Activated CD8-positive, alpha-beta memory T cell treated with anti-CD3 and anti-CD28 coated beads, Interleukin-2, amount 10 ng/mL, durations not matched to agents 7 days and 5 days (primary cell): Measurements from ENCODE around the gene ITGA4. TPM values are rescaled to one million over a fixed set of nuclear protein-coding genes. Genes with fewer than 3 reads are reported as not detected.

ENCODE experiments used
- ATAC-seq: fragments of 150-1000 bp; cut with Tn5 transposase; one replicate; pipeline ENCODE4 v1.10.0; 2021; ENCODE audit warnings: moderate library complexity
- CTCF ChIA-PET: fragments of 350-600 bp; sonication (Branson Sonifier 250); formaldehyde crosslinking; loops from one replicate; lab custom pipeline; 2021; ENCODE audit warnings: antibody characterized with exemption; lab: Charles Lee
- DNase-seq: peaks from one replicate; pipeline ENCODE4 v3.0.0-alpha.2; 2020
- H3K27ac Mint-ChIP-seq: one replicate; pipeline ENCODE4 v1.8.0; 2021; ENCODE audit warnings: mild to moderate bottlenecking, mixed read lengths
- H3K27me3 Mint-ChIP-seq: one replicate; pipeline ENCODE4 v1.8.0; 2021; ENCODE audit warnings: mixed read lengths
- H3K36me3 Mint-ChIP-seq: one replicate; pipeline ENCODE4 v1.8.0; 2021; ENCODE audit warnings: mild to moderate bottlenecking, mixed read lengths
- H3K4me1 Mint-ChIP-seq: one replicate; pipeline ENCODE4 v1.8.0; 2021; ENCODE audit warnings: mixed read lengths
- H3K4me3 Mint-ChIP-seq: one replicate; pipeline ENCODE4 v1.8.0; 2021; ENCODE audit warnings: mild to moderate bottlenecking, moderate library complexity, mixed read lengths
- H3K9me3 Mint-ChIP-seq: one replicate; pipeline ENCODE4 v1.8.0; 2022; ENCODE audit warnings: low read depth, mixed read lengths
- total RNA-seq, 2 experiments: library from RNA; stranded (reverse); gene quantifications; one replicate each; pipeline ENCODE4 v1.2.3, GENCODE V29; 2021

Gene ITGA4
- total RNA-seq, 2 experiments from 2014 or later, result 301 to 344 TPM

DNA sequence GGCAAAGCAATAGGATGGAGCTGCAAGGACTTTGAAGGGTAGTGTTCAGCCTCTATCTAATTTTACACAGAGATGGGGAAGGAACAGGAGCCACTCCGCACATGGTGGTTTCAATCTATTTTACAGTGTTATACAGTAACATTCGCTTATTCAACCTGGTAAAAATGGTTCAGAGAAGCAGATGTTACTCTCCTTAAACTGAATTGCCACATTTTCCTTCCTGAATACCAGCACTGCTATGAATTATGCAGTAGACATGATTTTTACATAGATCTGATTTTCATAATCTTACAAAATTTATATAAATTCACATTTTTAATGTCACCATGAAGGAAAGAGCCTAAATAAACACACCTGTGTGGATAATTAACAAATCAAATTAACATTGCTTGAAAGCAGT lies 85.0 kb downstream of the ITGA4 start:
- Mint-ChIP-seq H3K4me3 (no peak overlapping the region), H3K36me3 (peaks cover 50% of the 10 kb centered on the region), H3K27ac (no peak overlapping the region), H3K27me3 (no peaks in the 10 kb centered on the region), H3K4me1 (no peaks in the 10 kb centered on the region), H3K9me3 (no peaks in the 10 kb centered on the region)
- DNase-seq (no peak), ATAC-seq (no peak)
- CTCF ChIA-PET, result no interaction called here

DNA sequence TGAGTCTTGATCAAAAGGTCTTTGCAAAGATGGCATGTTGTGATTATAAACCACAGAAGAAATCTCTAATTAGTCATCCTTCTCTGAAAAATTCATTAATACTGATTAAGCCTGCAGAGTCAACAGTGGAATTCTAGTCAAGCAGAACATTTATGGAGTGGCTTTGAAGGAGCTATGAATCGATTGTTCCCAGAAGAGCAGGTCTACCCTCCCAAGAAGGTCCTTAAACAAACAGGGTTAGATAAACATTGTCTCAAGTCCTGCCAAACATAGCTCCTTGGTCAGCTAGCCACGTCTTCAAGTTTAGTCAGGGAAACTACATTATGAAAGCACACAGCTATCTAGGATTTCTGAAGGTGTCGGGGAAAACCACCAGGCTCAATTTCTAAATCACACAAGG lies 88.9 kb downstream of the ITGA4 start:
- H3K27ac Mint-ChIP-seq, result no peak overlapping the region
- H3K4me3 Mint-ChIP-seq, result no peak overlapping the region
- no peak for ATAC-seq
- H3K4me1 Mint-ChIP-seq, result no peaks in the 10 kb centered on the region
- no peak for DNase-seq
- CTCF ChIA-PET, result interaction anchor here (1.0 to 1.4 kb wide), 2 partner anchors 13 to 169 kb away, joined by 3 read pairs; no protein-coding TSS in a partner anchor
- no peaks in the 10 kb centered on the region for H3K9me3 Mint-ChIP-seq
- no peaks in the 10 kb centered on the region for H3K27me3 Mint-ChIP-seq
- peaks cover 28% of the 10 kb centered on the region for H3K36me3 Mint-ChIP-seq

DNA sequence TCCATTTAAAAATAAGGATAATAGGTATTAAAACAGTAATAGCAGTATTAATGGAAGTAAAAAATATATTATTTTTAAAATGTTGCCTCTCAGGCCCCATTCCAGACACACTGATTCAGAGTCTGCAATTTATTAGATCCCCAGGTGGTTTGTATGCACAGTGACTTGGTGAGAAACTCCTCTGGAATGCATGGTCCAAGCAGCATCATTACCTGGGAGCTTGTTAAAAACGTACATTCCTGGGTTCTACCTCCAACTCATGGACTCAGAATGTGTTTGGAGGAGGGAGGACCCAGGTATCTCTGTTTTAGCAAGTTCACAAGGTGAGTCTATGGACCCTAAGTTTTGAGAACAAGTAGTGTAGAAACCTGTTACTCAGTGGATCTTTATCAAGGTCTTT lies 95.6 kb downstream of the ITGA4 start:
- peaks cover 19% of the 10 kb centered on the region for H3K36me3 Mint-ChIP-seq
- ATAC-seq (no peak), DNase-seq (no peak)
- no peaks in the 10 kb centered on the region for H3K4me1 Mint-ChIP-seq
- H3K4me3 Mint-ChIP-seq, result no peak overlapping the region
- H3K27me3 Mint-ChIP-seq, result no peaks in the 10 kb centered on the region
- no peak overlapping the region for H3K27ac Mint-ChIP-seq
- no peaks in the 10 kb centered on the region for H3K9me3 Mint-ChIP-seq
- CTCF ChIA-PET, result no interaction called here

DNA sequence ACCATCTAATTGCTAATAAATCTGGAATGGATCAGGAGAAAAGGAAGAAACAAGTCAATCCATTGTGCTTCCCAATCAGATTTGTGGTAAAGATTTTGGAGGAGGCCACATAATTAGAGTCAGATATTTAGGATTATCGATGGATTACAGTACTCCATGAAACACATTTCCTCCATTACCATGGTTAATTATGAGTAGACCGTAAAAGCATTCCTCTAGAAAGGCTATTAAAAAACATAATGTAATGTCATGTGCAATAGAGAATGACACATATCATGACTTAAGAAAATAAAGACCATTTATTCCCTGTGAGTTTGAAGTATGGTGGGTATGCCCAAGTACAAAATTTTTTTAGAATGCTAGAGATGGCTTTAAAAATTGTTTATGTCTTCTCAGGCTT lies 96.1 kb downstream of the ITGA4 start:
- no peak overlapping the region for H3K4me3 Mint-ChIP-seq
- CTCF ChIA-PET, result interaction anchor here (1.0 kb wide), 1 partner anchor 8 kb away, joined by 3 read pairs; no protein-coding TSS in a partner anchor

DNA sequence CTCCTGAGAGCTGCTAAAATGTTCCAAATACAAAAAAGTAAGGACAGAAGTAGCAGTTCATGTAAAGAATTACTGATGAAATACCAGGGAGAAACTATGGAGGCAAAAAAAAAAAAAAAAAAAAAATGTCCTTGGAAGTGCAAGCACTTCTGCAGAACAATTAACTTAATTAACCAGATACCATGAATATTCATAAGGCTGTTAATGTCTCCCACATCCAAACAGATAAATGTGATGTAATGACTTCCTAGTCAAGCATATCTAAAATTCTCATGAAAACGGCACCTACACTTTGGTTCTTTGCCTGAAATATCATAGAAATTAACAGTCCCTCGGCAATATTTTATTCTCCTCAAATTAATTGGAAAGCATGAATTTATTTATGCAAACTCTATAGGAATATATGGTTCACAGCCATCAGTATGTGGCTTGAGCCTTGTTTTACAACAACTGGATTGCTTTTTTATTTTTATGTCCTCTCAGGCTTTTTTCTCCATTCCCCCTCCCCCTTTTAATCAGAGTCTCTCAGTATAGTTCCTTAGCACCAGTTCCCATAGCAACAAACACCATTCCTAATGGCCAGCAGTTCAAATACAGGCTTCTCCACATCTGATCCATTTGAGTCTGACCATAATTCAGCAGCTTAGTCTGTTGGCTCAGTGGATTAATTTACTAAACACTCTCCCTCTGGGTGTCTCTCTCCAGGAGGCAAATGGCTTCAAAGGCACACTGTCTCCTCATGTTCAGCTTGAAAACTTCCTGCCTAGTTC lies 97.1 kb downstream of the ITGA4 start:
- H3K9me3 Mint-ChIP-seq, result no peaks in the 10 kb centered on the region
- DNase-seq (no peak), ATAC-seq (no peak)
- peaks cover 15% of the 10 kb centered on the region for H3K36me3 Mint-ChIP-seq
- H3K27me3 Mint-ChIP-seq, result no peaks in the 10 kb centered on the region
- no peak overlapping the region for H3K27ac Mint-ChIP-seq
- CTCF ChIA-PET, result interaction anchor here (1.0 kb wide), 1 partner anchor 9 kb away, joined by 3 read pairs; no protein-coding TSS in a partner anchor
- H3K4me3 Mint-ChIP-seq, result no peak overlapping the region
- no peaks in the 10 kb centered on the region for H3K4me1 Mint-ChIP-seq

More for the DNA sequence above, 96.1 kb downstream of the ITGA4 start:
- Mint-ChIP-seq H3K9me3 (no peaks in the 10 kb centered on the region), H3K27me3 (no peaks in the 10 kb centered on the region), H3K4me1 (no peaks in the 10 kb centered on the region), H3K27ac (no peak overlapping the region), H3K36me3 (peaks cover 17% of the 10 kb centered on the region)
- DNase-seq, result no peak
- no peak for ATAC-seq

DNA sequence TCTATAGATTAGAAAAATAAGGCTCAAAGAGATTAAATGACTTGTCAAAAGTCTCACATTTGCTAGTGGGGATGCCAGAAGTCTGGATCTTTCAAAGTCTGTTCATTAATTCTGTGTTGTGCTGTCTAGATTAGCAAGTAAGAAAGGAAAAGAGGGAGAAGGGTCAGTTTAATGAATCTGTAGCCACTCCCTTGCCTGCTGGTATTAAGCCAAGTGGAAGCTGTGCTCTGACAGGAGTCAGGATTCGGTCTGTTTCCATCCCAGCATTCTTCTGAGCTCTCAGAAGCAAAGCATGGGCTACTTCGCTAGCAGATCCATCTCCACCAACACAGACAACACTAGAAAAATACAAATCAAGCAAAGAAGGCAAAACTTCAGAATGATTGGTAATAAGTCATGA lies 101.2 kb downstream of the ITGA4 start:
- CTCF ChIA-PET, result interaction anchor here (0.8 kb wide), 1 partner anchor 12 kb away, joined by 3 read pairs; no protein-coding TSS in a partner anchor
- Mint-ChIP-seq H3K27ac (no peak overlapping the region), H3K27me3 (no peaks in the 10 kb centered on the region), H3K4me3 (no peak overlapping the region), H3K36me3 (peaks cover 7% of the 10 kb centered on the region), H3K9me3 (no peaks in the 10 kb centered on the region), H3K4me1 (no peaks in the 10 kb centered on the region)
- ATAC-seq (no peak), DNase-seq (no peak)

DNA sequence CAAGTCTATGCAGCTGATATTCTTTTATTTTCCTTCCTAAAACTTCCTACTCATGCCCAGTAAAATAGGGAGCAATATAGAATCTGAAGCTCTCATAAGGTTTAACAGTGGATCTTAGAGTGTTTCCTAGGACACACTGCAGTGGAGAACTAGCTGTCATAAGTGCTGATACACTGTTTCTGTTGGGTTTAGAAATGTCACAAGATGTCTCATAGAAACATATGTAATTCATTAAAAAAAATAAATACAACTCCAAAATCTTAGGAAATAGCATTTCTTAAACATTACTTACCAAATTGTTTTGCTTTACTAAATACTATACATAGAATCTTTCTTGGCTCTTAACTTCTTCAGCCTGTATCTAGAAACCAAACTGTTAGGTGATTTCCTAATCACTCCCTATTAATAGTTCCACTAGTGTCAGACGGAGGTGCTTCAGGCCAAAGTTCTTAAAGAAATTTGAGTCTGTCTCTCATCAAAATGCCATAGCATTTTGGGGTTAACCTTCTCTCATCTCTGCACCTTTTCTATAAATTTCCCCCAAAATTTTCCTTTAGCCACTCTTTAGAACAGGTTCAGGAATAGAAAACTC lies 106.0 kb downstream of the ITGA4 start:
- no peak overlapping the region for H3K4me3 Mint-ChIP-seq
- no peaks in the 10 kb centered on the region for H3K9me3 Mint-ChIP-seq
- no peaks in the 10 kb centered on the region for H3K36me3 Mint-ChIP-seq
- ATAC-seq (no peak), DNase-seq (no peak)
- H3K27ac Mint-ChIP-seq, result no peak overlapping the region
- H3K4me1 Mint-ChIP-seq, result no peaks in the 10 kb centered on the region
- CTCF ChIA-PET, result interaction anchor here (1.0 kb wide), 1 partner anchor 152 kb away, joined by 3 read pairs; no protein-coding TSS in a partner anchor
- H3K27me3 Mint-ChIP-seq, result no peaks in the 10 kb centered on the region

DNA sequence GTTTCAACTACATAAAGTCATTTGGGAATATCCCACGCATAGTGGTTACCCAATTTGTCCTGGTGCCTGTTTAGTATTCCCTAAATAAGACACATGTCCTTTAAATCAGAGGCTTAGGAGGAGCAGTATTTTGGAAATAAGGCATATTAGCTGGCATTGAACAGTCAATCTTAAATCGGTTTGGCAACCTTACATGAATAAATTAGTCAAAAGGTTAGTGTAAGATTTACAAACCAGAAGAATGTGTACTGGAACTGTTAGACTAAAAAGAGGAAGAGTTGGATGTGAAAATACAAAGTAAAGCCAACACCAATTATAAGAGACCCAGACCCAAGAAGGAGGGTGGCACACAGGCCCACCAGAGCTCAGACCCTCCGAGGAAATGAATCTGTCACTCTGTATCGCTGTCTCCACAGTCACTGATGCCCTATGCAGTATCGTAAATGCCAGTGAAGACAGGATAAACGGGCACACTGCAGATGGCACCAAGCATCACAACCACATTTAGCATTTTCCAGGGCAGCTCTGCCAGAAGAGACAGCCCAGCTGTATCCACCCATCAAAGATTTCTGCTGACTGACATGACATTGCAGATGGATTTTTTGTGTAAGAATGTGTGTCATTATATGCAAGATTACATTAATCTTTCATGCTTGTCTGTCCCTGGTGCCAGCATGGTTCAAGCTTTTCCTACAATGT lies 109.3 kb downstream of the ITGA4 start:
- Mint-ChIP-seq H3K27me3 (no peaks in the 10 kb centered on the region), H3K4me3 (no peak overlapping the region), H3K4me1 (peaks cover 1% of the 10 kb centered on the region), H3K9me3 (no peaks in the 10 kb centered on the region), H3K27ac (no peak overlapping the region), H3K36me3 (no peaks in the 10 kb centered on the region)
- CTCF ChIA-PET, result interaction anchor here (1.2 kb wide), 1 partner anchor 149 kb away, joined by 5 read pairs; no protein-coding TSS in a partner anchor
- ATAC-seq, result no peak
- no peak for DNase-seq

DNA sequence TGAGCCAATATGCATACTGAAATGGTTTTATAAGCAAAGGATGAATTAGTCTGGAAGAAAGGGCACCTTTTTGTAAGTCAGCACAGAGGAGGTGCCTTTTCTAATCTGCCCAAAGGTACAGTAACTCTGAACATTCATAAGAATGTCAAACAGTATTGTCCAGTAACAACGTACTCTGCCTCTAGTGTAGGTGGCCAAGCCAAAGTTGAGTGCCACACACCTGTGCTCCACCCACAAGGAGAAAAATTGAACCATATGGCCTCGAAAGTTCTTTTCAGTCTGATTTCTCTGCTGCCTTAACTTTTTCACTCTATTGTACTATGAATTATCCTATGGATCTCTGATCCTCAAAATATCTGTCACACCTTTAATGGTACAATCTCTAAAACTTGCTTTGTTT lies 112.9 kb downstream of the ITGA4 start:
- Mint-ChIP-seq H3K9me3 (no peaks in the 10 kb centered on the region), H3K4me1 (peaks cover 1% of the 10 kb centered on the region), H3K27me3 (peaks cover 12% of the 10 kb centered on the region), H3K27ac (no peak overlapping the region), H3K4me3 (no peak overlapping the region), H3K36me3 (no peaks in the 10 kb centered on the region)
- ATAC-seq, result no peak
- no peak for DNase-seq
- CTCF ChIA-PET, result interaction anchor here (3.9 kb wide), 1 partner anchor 145 kb away, joined by 34 read pairs; no protein-coding TSS in a partner anchor

DNA sequence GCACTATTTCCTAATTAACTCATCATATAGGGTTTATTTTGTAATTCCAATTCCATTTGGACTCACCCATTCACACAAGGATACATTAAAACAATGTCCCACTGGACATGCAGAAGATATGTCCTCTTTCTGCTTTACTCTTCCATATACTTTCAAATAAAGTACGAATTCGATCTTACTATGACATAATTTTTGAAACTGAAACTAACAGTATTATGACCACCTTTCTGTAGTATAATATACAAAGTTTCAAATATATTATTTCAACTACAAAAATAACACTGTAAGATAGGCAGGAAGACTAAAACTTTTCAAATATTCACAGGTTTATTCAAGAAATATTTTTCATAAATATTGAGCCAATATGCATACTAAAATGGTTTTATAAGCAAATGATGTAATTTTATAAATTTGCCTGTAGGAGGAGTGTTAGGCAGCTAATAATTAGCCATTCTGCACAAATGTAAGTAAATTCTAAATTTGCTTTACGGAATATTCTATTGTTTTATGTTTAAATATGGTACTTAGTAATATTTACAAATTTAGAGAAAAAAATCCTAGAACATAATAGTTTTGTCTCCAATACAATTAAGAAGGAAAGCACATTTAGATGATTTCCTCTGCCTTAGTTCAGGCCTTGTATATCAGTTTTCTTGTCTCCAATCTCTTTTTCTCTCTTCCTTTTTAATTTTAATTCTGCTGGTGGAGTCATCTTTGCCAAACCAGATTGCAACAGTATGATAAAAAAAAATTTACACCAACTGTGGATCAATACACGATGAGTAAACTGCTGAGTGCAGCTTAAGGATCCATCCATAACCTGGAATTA lies 113.9 kb downstream of the ITGA4 start:
- ATAC-seq (no peak), DNase-seq (no peak)
- no peak overlapping the region for H3K4me3 Mint-ChIP-seq
- H3K27me3 Mint-ChIP-seq, result peaks cover 12% of the 10 kb centered on the region
- no peak overlapping the region for H3K27ac Mint-ChIP-seq
- CTCF ChIA-PET, result interaction anchor here (3.9 kb wide), 1 partner anchor 144 kb away, joined by 34 read pairs; no protein-coding TSS in a partner anchor
- no peaks in the 10 kb centered on the region for H3K36me3 Mint-ChIP-seq
- H3K4me1 Mint-ChIP-seq, result peaks cover 1% of the 10 kb centered on the region
- no peaks in the 10 kb centered on the region for H3K9me3 Mint-ChIP-seq

DNA sequence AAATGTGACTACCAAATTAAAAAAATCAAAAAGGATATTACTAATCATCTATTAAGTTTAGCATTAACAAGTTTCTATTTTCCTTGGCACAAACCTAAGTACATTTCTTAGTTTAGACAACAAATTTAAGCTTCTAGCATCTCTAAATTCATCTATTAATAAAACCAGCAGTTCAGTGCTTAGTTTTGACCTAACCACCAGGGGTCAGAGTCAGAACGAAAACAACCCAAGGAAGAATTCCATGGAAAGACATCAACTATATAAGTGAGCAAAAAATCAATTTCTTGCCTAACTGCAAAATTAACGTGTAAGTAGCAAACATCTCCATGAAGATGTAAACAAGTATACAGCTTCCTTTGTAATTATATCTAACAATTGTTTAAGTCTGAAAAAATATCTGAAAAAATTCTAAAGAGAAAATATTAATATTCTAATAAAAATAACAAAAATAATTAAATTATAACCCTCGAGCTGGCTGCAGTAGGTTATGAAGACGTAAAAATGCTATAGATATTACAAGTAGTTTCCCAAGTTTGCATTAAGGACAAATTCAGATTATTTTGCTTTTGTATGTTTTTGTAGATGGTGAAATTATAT lies 116.1 kb downstream of the ITGA4 start:
- H3K27ac Mint-ChIP-seq, result no peak overlapping the region
- peaks cover 12% of the 10 kb centered on the region for H3K27me3 Mint-ChIP-seq
- H3K9me3 Mint-ChIP-seq, result no peaks in the 10 kb centered on the region
- H3K4me1 Mint-ChIP-seq, result peaks cover 1% of the 10 kb centered on the region
- no peak overlapping the region for H3K4me3 Mint-ChIP-seq
- ATAC-seq (no peak), DNase-seq (no peak)
- CTCF ChIA-PET, result interaction anchor here (1.0 to 3.9 kb wide), 7 partner anchors 11 to 146 kb away, joined by 3 to 34 read pairs (median 4); no protein-coding TSS in a partner anchor
- no peaks in the 10 kb centered on the region for H3K36me3 Mint-ChIP-seq

DNA sequence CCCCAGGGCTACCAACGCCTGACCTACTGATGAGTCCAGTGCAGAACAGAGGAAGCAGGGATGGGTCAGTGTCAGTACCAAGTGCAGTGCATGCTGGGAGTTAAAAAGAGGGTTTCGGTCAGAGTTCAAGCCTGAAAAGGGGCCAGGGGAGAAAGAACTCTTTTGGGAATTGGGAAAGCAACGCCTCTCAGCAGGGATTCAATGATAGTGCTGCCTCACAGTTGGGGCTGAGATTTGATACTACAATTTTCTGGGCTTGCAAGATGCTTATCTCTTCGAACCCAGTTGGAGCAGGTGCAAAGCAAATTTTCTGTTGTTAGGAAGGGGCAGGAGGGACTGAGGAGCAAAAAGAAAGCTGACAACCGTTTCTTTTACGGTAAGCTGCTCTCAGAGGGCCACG lies 117.1 kb downstream of the ITGA4 start:
- Mint-ChIP-seq H3K27ac (no peak overlapping the region), H3K9me3 (no peaks in the 10 kb centered on the region), H3K4me1 (peaks cover 1% of the 10 kb centered on the region), H3K4me3 (no peak overlapping the region), H3K36me3 (no peaks in the 10 kb centered on the region), H3K27me3 (peaks cover 14% of the 10 kb centered on the region)
- DNase-seq (no peak), ATAC-seq (no peak)
- CTCF ChIA-PET, result interaction anchor here (1.8 to 3.9 kb wide), 2 partner anchors 140 to 145 kb away, joined by 6 to 34 read pairs; no protein-coding TSS in a partner anchor
